HEK293T (cell line): ENCODE results near the gene STXBP6.

Experiments used
- ARNT ChIP-seq: fragments of 450-650 bp; IDR thresholded peaks from 2 replicates; pipeline ENCODE4 v1.6.1; 2017; ENCODE audit warnings: mild to moderate bottlenecking
- BHLHE40 ChIP-seq: fragments of 450-650 bp; IDR thresholded peaks from 2 replicates; pipeline ENCODE4 v1.6.1; 2016; ENCODE audit warnings: mild to moderate bottlenecking, moderate library complexity, borderline replicate concordance
- ELF4 ChIP-seq: fragments of 450-650 bp; IDR thresholded peaks from 2 replicates; pipeline ENCODE4 v1.6.1; 2017; ENCODE audit warnings: antibody characterized with exemption
- FOXA1 ChIP-seq: fragments of 450-650 bp; IDR thresholded peaks from 2 replicates; pipeline ENCODE4 v1.6.1; 2016; ENCODE audit warnings: mild to moderate bottlenecking
- FOXK2 ChIP-seq: fragments of 450-650 bp; IDR thresholded peaks from 2 replicates; pipeline ENCODE4 v1.6.1; 2016; ENCODE audit warnings: mild to moderate bottlenecking
- FOXM1 ChIP-seq: fragments of 450-650 bp; IDR thresholded peaks from 2 replicates; pipeline ENCODE4 v1.6.1; 2017; ENCODE audit warnings: mild to moderate bottlenecking, borderline replicate concordance
- HDGF ChIP-seq: fragments of 450-650 bp; IDR thresholded peaks from 2 replicates; pipeline ENCODE4 v1.6.1; 2017; ENCODE audit warnings: antibody characterized with exemption, borderline replicate concordance
- NFRKB ChIP-seq: fragments of 450-650 bp; IDR thresholded peaks from 2 replicates; pipeline ENCODE4 v1.6.1; 2016; ENCODE audit warnings: mild to moderate bottlenecking, moderate library complexity
- SP1 ChIP-seq: fragments of 450-650 bp; IDR thresholded peaks from 2 replicates; pipeline ENCODE4 v1.6.1; 2017
- SUZ12 ChIP-seq: fragments of 450-650 bp; IDR thresholded peaks from 2 replicates; pipeline ENCODE4 v1.6.1; 2016; ENCODE audit warnings: mild to moderate bottlenecking
- TARDBP ChIP-seq: fragments of 450-650 bp; IDR thresholded peaks from 2 replicates; pipeline ENCODE4 v1.6.1; 2016
- ZNF384 ChIP-seq: fragments of 450-650 bp; IDR thresholded peaks from 2 replicates; pipeline ENCODE4 v1.6.1; 2016
- TF ChIP-seq, protein P1 (sequence below): fragments of 450-650 bp; IDR thresholded peaks from 2 replicates; pipeline ENCODE4 v1.6.1; 2016

DNA sequence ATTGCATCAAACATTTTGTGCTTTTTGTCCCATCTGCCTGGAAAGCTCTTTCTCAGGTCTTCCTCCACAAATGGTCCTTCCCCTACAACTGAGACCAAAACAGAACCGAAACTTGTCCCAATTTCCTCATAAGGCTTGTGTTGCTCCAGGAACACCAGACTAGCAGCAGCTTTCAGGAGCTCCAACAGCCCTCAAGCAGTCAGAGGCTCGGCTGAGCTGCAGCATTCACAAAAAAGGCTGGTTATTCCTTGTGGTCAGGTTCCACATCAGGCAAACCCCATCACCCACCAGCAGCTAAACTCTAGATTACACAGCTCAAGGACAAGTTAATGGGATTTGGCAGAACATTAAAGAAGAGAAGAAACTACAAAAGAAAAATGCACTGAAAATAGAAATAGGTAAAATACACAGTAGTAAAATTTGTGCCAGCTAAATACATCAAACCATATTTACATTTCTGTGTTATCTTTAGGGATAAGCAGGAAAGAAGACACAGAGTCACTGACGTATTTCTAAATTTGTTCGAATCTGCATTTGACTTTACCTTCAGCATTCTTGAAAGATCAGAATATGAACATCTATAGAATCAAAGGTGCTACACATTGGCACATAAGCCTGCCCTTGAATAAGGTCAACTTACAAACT lies 141.2 kb downstream of the STXBP6 start:
- TF ChIP-seq NFRKB (no peak), SP1 (no peak), ELF4 (no peak), BHLHE40 (no peak), HDGF (no peak), ZNF384 (no peak), ARNT (no peak), SUZ12 (no peak), FOXM1 (no peak), FOXK2 (no peak), FOXA1 (no peak), TARDBP (no peak)
- TF ChIP-seq, protein P1, sequence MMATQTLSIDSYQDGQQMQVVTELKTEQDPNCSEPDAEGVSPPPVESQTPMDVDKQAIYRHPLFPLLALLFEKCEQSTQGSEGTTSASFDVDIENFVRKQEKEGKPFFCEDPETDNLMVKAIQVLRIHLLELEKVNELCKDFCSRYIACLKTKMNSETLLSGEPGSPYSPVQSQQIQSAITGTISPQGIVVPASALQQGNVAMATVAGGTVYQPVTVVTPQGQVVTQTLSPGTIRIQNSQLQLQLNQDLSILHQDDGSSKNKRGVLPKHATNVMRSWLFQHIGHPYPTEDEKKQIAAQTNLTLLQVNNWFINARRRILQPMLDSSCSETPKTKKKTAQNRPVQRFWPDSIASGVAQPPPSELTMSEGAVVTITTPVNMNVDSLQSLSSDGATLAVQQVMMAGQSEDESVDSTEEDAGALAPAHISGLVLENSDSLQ: no peak
